ENCODE data around the gene SEMA3B. TPM values are rescaled to one million over a fixed set of nuclear protein-coding genes. Genes with fewer than 3 reads are reported as not detected.
A peak's percentile ranks its signal among the peaks of the same experiment; 100 is the strongest.

SEMA3B gene
- total and polyA plus RNA-seq, 2 donors (not counting 3 experiments of a cell fraction or from before 2014, with no cell fraction given) = 1.2 to 1.5 TPM

- Histone ChIP-seq H3K9ac (replicated peaks; ENCODE audit: extremely low read depth, insufficient read depth, low read length) (peak within 1 kb of the TSS; percentile 91), H3K4me3 (replicated peaks in 1 of 3; ENCODE audit: insufficient read depth in 1 of 3, low read depth in 1 of 3, low read length in 3 of 3) (peak within 1 kb of the TSS; percentile 80 to 88 (median 81)), H3K36me3 (ENCODE audit: control insufficient read depth in 2 of 2, extremely low read depth in 1 of 2, insufficient read depth in 2 of 2, low read length in 2 of 2) (peaks cover 2 to 6% of the 10 kb centered on the region in 2 experiments), H3K9me3 (replicated peaks; ENCODE audit: control insufficient read depth, insufficient read depth, low read length) (no peaks in the 10 kb centered on the region), H3K27ac (ENCODE audit: insufficient read depth, low read depth, low read length) (peak within 1 kb of the TSS; percentile 60), H3K79me2 (ENCODE audit: control insufficient read depth, insufficient read depth, low read length) (peaks cover 49% of the 10 kb centered on the region), H3K4me2 (ENCODE audit: insufficient read depth, low read length) (peak within 1 kb of the TSS; percentile 93), H2AFZ (ENCODE audit: low read depth, low read length) (peak within 1 kb of the TSS; percentile 18), H3K4me1 (ENCODE audit: control insufficient read depth, extremely low read depth, insufficient read depth, low read length) (peaks cover 26% of the 10 kb centered on the region), H3K27me3 (ENCODE audit: control insufficient read depth in 2 of 2, insufficient read depth in 2 of 2, low read length in 2 of 2) (no peaks in the 10 kb centered on the region), H3K9me1 (replicated peaks; ENCODE audit: control insufficient read depth, extremely low read depth, insufficient read depth, low read length) (no peaks in the 10 kb centered on the region), H4K20me1 (replicated peaks; ENCODE audit: control insufficient read depth, extremely low read depth, insufficient read depth, low read length) (no peaks in the 10 kb centered on the region)
- ChIA-PET CTCF (interaction anchor here (0.9 to 2.3 kb wide), 11 partner anchors 8 to 44 kb away, joined by 3 to 37 read pairs (median 6); partner anchors contain the start of genes GNAT1 and LSMEM2), POLR2A (interaction anchor here (0.6 to 1.8 kb wide), 10 partner anchors 11 to 93 kb away, joined by 3 to 14 read pairs (median 4); partner anchors contain the start of genes HYAL3 and NAA80)
- TF ChIP-seq EZH2 (IDR thresholded peaks at IDR 0.05; ENCODE audit: borderline replicate concordance, low read depth, low read length, severe bottlenecking) = no peak
- peak; percentile 98 for TF ChIP-seq POLR2AphosphoS5 (IDR thresholded peaks at IDR 0.05; ENCODE audit: insufficient read depth, low read depth, low read length)
- peak; percentile 98 for TF ChIP-seq POLR2A (IDR thresholded peaks at IDR 0.05; ENCODE audit: low read depth, low read length)
- peak; percentile 99 for DNase-seq (ENCODE audit: low read depth, low spot score)
- intact Hi-C loops (cut with micrococcal nuclease) = loop anchor here (1.0 to 5.0 kb wide), 2 partner anchors 9 to 79 kb away; partner anchors contain the start of gene SEMA3F
- FAIRE-seq = peak; percentile 99
- dilution Hi-C loops (cut with MboI; ENCODE audit: extremely low pct_ligation_motif_present, low sequenced_read_pairs) = no loop called here
- BruUV-seq (replicated peaks) = no TSS peak
Observed at GRCh38 chr3:50235716-50236483, 33.0 kb upstream of the SEMA3B start, which contains the start of gene GNAI2. Gene GNAI2 (plus strand): TSS chr3:50236204. CDS start chr3:50236336, 132 bp downstream.

GRCh38 chr3:50236484-50237132 lies 32.3 kb upstream of the SEMA3B start:
- Histone ChIP-seq H3K36me3 (ENCODE audit: control insufficient read depth in 2 of 2, extremely low read depth in 1 of 2, insufficient read depth in 2 of 2, low read length in 2 of 2) (peaks cover 2 to 7% of the 10 kb centered on the region in 2 experiments), H3K4me3 (replicated peaks in 1 of 3; ENCODE audit: insufficient read depth in 1 of 3, low read depth in 1 of 3, low read length in 3 of 3) (peak overlapping the region; percentile 80 to 88 (median 81)), H3K27ac (ENCODE audit: insufficient read depth, low read depth, low read length) (peak overlapping the region; percentile 60), H4K20me1 (replicated peaks; ENCODE audit: control insufficient read depth, extremely low read depth, insufficient read depth, low read length) (no peaks in the 10 kb centered on the region), H3K27me3 (ENCODE audit: control insufficient read depth in 2 of 2, insufficient read depth in 2 of 2, low read length in 2 of 2) (no peaks in the 10 kb centered on the region), H3K9ac (replicated peaks; ENCODE audit: extremely low read depth, insufficient read depth, low read length) (peak overlapping the region; percentile 91), H3K9me1 (replicated peaks; ENCODE audit: control insufficient read depth, extremely low read depth, insufficient read depth, low read length) (no peaks in the 10 kb centered on the region), H3K79me2 (ENCODE audit: control insufficient read depth, insufficient read depth, low read length) (peaks cover 56% of the 10 kb centered on the region), H3K4me2 (ENCODE audit: insufficient read depth, low read length) (peak overlapping the region; percentile 93), H3K9me3 (replicated peaks; ENCODE audit: control insufficient read depth, insufficient read depth, low read length) (no peaks in the 10 kb centered on the region), H3K4me1 (ENCODE audit: control insufficient read depth, extremely low read depth, insufficient read depth, low read length) (peaks cover 34% of the 10 kb centered on the region), H2AFZ (ENCODE audit: low read depth, low read length) (no peak overlapping the region)
- FAIRE-seq (no peak), DNase-seq (ENCODE audit: low read depth, low spot score) (no peak)
- TF ChIP-seq JUN (IDR thresholded peaks at IDR 0.05; ENCODE audit: borderline replicate concordance, insufficient read depth, insufficient read length, low read depth) (no peak), POLR2A (IDR thresholded peaks at IDR 0.05; ENCODE audit: low read depth, low read length) (peak; percentile 48)
- CTCF ChIA-PET = interaction anchor here (1.5 to 2.4 kb wide), 4 partner anchors 10 to 24 kb away, joined by 12 to 37 read pairs (median 24); no protein-coding TSS in a partner anchor
- intact Hi-C loops (cut with micrococcal nuclease) = loop anchor here (5.0 kb wide), 1 partner anchor 79 kb away; the partner anchor contains the start of gene SEMA3F
- POLR2A ChIA-PET = interaction anchor here (1.8 kb wide), 1 partner anchor 11 kb away, joined by 14 read pairs; no protein-coding TSS in a partner anchor
- BruUV-seq (replicated peaks) = TSS peak; percentile 59
- dilution Hi-C loops (cut with MboI; ENCODE audit: extremely low pct_ligation_motif_present, low sequenced_read_pairs) = no loop called here
